ENCODE results near the gene MLKL. TPM values are rescaled to one million over a fixed set of nuclear protein-coding genes. Genes with fewer than 3 reads are reported as not detected.

MLKL gene
- total RNA-seq, 3 donors from 2014 or later, result 13.3 to 22.6 (median 14.9) TPM

GRCh38 chr16:74637742-74638453 lies 62.8 kb downstream of the MLKL start:
- DNase-seq (ENCODE audit: low spot score in 2 of 2), result no peak
- Histone ChIP-seq H3K4me3 (no peak overlapping the region), H3K36me3 (no peaks in the 10 kb centered on the region), H3K27ac (no peak overlapping the region), H3K9me3 (no peaks in the 10 kb centered on the region), H3K4me1 (no peaks in the 10 kb centered on the region), H3K27me3 (no peaks in the 10 kb centered on the region)
- TF ChIP-seq CTCF (IDR thresholded peaks at IDR 0.05), result no peak
- no peak for TF ChIP-seq POLR2A (IDR thresholded peaks at IDR 0.05)
- no peak for TF ChIP-seq POLR2AphosphoS5 (IDR thresholded peaks at IDR 0.05)
- intact Hi-C loops (cut with DNase I; ENCODE audit: low total_unique reads), result no loop called here

GRCh38 chr16:74635303-74635702 lies 65.4 kb downstream of the MLKL start:
- no peaks in the 10 kb centered on the region for H3K36me3 ChIP-seq

GRCh38 chr16:74633686-74634085 lies 67.0 kb downstream of the MLKL start:
- H3K27me3 ChIP-seq, result no peaks in the 10 kb centered on the region
- H3K27ac ChIP-seq, result no peak overlapping the region
- no peaks in the 10 kb centered on the region for H3K4me1 ChIP-seq
- H3K36me3 ChIP-seq, result no peaks in the 10 kb centered on the region
- H3K9me3 ChIP-seq, result no peaks in the 10 kb centered on the region
- DNase-seq (ENCODE audit: low spot score in 2 of 2), result no peak
- TF ChIP-seq POLR2A (IDR thresholded peaks at IDR 0.05) (no peak), POLR2AphosphoS5 (IDR thresholded peaks at IDR 0.05) (no peak), CTCF (IDR thresholded peaks at IDR 0.05) (no peak)
- H3K4me3 ChIP-seq, result no peak overlapping the region
- intact Hi-C loops (cut with DNase I; ENCODE audit: low total_unique reads), result no loop called here

More at GRCh38 chr16:74635303-74635702, 65.4 kb downstream of the MLKL start:
- H3K4me3 ChIP-seq, result no peak overlapping the region
- H3K9me3 ChIP-seq, result no peaks in the 10 kb centered on the region
- no peak for TF ChIP-seq CTCF (IDR thresholded peaks at IDR 0.05)
- TF ChIP-seq POLR2A (IDR thresholded peaks at IDR 0.05), result no peak
- TF ChIP-seq POLR2AphosphoS5 (IDR thresholded peaks at IDR 0.05), result no peak
- intact Hi-C loops (cut with DNase I; ENCODE audit: low total_unique reads), result no loop called here
- no peak overlapping the region for H3K27ac ChIP-seq
- no peak for DNase-seq (ENCODE audit: low spot score in 2 of 2)
- no peaks in the 10 kb centered on the region for H3K4me1 ChIP-seq
- no peaks in the 10 kb centered on the region for H3K27me3 ChIP-seq

- intact Hi-C loops (cut with DNase I; ENCODE audit: low total_unique reads), result no loop called here
- no peak for DNase-seq (ENCODE audit: low spot score in 2 of 2)
- no peaks in the 10 kb centered on the region for H3K9me3 ChIP-seq
- peak overlapping the region in 1 of 2 donors; percentile 41 for H3K27ac ChIP-seq
- no peaks in the 10 kb centered on the region for H3K4me1 ChIP-seq
- H3K36me3 ChIP-seq, result no peaks in the 10 kb centered on the region
- H3K27me3 ChIP-seq, result no peaks in the 10 kb centered on the region
- H3K4me3 ChIP-seq, result no peak overlapping the region
- TF ChIP-seq POLR2AphosphoS5 (IDR thresholded peaks at IDR 0.05), result no peak
- no peak for TF ChIP-seq CTCF (IDR thresholded peaks at IDR 0.05)
- no peak for TF ChIP-seq POLR2A (IDR thresholded peaks at IDR 0.05)
Observed at GRCh38 chr16:74627506-74628220, 73.0 kb downstream of the MLKL start.

GRCh38 chr16:74626741-74627416 lies 73.8 kb downstream of the MLKL start:
- no peak for DNase-seq (ENCODE audit: low spot score in 2 of 2)
- Histone ChIP-seq H3K9me3 (no peaks in the 10 kb centered on the region), H3K36me3 (no peaks in the 10 kb centered on the region), H3K27ac (peak overlapping the region in 1 of 2 donors; percentile 41), H3K4me1 (no peaks in the 10 kb centered on the region), H3K27me3 (no peaks in the 10 kb centered on the region), H3K4me3 (no peak overlapping the region)
- TF ChIP-seq POLR2A (IDR thresholded peaks at IDR 0.05) (no peak), CTCF (IDR thresholded peaks at IDR 0.05) (no peak), POLR2AphosphoS5 (IDR thresholded peaks at IDR 0.05) (no peak)
- intact Hi-C loops (cut with DNase I; ENCODE audit: low total_unique reads), result no loop called here

Measured in breast epithelium (tissue), 4 donors.